ENCODE data around the gene FAM78B.

Gene FAM78B

DNA sequence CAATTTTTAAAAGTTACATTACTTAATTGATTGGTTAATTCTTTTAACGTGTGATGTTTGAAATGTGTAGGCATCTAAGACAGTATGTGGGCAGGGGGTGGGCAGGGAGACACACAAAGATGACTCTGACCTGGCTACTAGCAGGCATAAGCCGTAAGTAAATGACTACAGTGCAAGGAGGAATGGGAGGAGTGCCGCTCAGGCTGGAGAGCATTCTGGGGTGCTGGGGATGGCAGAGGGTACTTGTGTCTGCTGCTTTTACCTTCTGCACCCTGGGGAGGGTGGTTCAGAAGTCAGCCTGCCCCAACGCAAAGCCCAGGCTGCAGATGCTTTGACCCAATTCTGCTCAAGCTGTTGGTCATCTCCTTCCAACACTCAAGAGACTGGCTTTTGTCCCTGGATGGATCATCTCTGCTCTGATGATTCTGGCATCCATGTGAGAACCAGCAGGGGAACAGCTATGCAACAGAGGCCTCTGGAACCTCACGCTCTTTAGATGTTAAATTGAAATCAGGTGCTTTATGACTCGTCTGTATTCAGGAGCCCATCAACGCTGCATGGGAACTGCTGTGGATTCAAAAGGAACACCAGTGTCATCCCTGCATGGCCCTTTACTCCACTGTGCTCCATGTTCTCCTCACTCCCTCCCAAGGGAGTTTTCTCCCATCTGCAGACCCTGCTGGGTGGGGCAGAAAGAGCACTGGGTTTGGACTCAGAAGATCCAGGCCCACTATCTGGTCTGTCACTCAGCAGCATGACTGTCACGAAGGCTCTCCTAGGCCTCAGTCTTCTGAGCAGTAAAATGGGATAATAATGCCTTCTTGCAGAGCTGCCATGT is 78.8 kb downstream of the FAM78B start:
- no peak for TF ChIP-seq NFIC (IDR thresholded peaks at IDR 0.05)

DNA sequence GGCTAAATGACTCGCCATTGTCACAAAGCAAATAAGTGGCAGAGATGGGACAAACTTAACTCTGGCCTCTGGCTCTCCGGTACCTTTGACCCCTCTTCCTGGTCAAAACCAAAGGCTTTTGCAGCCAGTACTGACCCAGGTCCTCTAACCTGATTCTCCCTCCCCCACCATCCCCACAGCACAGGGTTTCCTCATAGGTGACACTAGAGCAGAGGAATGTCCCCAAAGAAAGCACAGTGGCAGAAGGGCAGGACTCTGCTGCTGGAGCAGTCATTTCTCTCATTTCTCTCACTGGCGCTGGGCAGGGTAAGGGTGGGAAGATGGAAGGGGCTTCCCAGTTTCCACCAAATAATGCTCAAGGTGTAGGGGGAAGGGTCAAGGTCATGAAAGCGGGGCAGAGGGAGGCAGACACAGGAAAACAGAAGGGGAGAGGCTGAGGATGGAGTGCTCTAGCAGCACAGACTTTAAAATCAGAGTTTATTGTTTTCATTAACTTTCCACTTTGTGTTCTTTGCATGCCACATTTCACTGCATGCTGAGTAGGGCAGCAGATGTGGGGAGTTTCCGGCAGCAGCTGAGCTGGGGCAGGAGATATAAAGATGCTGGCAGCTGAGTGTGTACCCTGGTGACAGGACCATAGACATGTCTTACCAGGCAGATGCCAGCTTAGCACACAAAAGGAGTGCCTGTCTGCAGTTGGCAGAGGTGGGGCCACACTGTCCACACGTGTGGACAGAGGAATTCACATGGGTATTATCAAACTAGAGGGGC is 80.5 kb downstream of the FAM78B start:
- no peak for TF ChIP-seq TCF12 (IDR thresholded peaks at IDR 0.05; ENCODE audit: low read depth)
- TF ChIP-seq NFIC (IDR thresholded peaks at IDR 0.05) = no peak
- TF ChIP-seq, protein P1, sequence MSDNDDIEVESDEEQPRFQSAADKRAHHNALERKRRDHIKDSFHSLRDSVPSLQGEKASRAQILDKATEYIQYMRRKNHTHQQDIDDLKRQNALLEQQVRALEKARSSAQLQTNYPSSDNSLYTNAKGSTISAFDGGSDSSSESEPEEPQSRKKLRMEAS (IDR thresholded peaks at IDR 0.05) = no peak
- no peak for TF ChIP-seq FOXM1 (IDR thresholded peaks at IDR 0.05; ENCODE audit: borderline replicate concordance, low read depth)
- TF ChIP-seq EGR1 (IDR thresholded peaks at IDR 0.05) = no peak
- TF ChIP-seq TAF1 (IDR thresholded peaks at IDR 0.05; ENCODE audit: low read depth) = no peak
- TF ChIP-seq, protein P2, sequence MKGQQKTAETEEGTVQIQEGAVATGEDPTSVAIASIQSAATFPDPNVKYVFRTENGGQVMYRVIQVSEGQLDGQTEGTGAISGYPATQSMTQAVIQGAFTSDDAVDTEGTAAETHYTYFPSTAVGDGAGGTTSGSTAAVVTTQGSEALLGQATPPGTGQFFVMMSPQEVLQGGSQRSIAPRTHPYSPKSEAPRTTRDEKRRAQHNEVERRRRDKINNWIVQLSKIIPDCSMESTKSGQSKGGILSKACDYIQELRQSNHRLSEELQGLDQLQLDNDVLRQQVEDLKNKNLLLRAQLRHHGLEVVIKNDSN (IDR thresholded peaks at IDR 0.05) = no peak
- TF ChIP-seq ZBTB7A (IDR thresholded peaks at IDR 0.05; ENCODE audit: low read depth) = no peak
- no peak for TF ChIP-seq RAD21 (IDR thresholded peaks at IDR 0.05; ENCODE audit: low read depth)

DNA sequence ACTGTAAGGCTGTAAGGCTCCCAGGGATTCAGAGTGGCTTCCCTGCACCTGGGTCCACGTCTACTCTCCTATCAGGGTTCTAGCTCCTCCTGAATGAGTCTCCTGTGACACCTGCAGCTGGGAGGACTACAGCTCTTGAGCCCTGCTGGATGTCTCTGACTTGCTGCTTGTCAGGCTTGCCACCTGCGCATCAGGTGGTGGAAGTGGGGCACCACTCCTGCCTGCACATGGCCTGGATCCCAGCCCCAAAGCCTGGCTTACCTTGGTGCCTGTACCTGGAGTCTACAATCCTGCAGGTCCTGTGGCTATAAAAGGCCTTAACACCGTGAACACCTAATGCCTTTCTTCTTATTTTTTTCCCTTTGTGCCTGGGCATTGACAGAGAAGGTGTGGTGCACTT is 82.2 kb downstream of the FAM78B start:
- TF ChIP-seq EP300 (IDR thresholded peaks at IDR 0.05; ENCODE audit: borderline replicate concordance) (no peak), FOXM1 (IDR thresholded peaks at IDR 0.05; ENCODE audit: borderline replicate concordance, low read depth) (no peak), TAF1 (IDR thresholded peaks at IDR 0.05; ENCODE audit: low read depth) (no peak), TEAD4 (IDR thresholded peaks at IDR 0.05) (no peak), TCF12 (IDR thresholded peaks at IDR 0.05; ENCODE audit: low read depth) (no peak)
- TF ChIP-seq, protein P3, sequence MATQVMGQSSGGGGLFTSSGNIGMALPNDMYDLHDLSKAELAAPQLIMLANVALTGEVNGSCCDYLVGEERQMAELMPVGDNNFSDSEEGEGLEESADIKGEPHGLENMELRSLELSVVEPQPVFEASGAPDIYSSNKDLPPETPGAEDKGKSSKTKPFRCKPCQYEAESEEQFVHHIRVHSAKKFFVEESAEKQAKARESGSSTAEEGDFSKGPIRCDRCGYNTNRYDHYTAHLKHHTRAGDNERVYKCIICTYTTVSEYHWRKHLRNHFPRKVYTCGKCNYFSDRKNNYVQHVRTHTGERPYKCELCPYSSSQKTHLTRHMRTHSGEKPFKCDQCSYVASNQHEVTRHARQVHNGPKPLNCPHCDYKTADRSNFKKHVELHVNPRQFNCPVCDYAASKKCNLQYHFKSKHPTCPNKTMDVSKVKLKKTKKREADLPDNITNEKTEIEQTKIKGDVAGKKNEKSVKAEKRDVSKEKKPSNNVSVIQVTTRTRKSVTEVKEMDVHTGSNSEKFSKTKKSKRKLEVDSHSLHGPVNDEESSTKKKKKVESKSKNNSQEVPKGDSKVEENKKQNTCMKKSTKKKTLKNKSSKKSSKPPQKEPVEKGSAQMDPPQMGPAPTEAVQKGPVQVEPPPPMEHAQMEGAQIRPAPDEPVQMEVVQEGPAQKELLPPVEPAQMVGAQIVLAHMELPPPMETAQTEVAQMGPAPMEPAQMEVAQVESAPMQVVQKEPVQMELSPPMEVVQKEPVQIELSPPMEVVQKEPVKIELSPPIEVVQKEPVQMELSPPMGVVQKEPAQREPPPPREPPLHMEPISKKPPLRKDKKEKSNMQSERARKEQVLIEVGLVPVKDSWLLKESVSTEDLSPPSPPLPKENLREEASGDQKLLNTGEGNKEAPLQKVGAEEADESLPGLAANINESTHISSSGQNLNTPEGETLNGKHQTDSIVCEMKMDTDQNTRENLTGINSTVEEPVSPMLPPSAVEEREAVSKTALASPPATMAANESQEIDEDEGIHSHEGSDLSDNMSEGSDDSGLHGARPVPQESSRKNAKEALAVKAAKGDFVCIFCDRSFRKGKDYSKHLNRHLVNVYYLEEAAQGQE (IDR thresholded peaks at IDR 0.05; ENCODE audit: low read depth) = no peak

DNA sequence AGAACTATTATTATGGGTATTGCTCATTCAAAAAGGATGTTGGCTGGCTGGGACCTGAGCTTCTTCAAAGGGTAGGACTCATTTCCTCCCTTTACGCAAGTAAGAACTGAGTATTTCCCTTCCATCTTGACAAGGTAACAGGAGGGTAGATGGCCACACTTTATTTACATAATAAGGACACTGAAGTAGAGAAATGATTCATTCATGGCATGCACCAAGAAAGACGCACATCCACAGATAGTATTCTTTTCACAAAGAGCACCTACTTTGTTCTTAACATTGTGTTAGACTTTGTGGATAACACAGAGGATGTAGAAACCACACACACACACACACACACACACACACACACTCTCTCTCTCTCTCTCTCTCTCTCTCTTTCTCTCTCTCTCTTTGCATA is 82.9 kb downstream of the FAM78B start:
- no peak for TF ChIP-seq YY1 (IDR thresholded peaks at IDR 0.05; ENCODE audit: low read depth)
- TF ChIP-seq, protein P3 (IDR thresholded peaks at IDR 0.05; ENCODE audit: low read depth) = no peak
- TF ChIP-seq TCF12 (IDR thresholded peaks at IDR 0.05; ENCODE audit: low read depth) = no peak
- TF ChIP-seq NFIC (IDR thresholded peaks at IDR 0.05) = no peak
- no peak for TF ChIP-seq TEAD4 (IDR thresholded peaks at IDR 0.05)
- TF ChIP-seq RAD21 (IDR thresholded peaks at IDR 0.05; ENCODE audit: low read depth) = no peak
- TF ChIP-seq, protein P1 (IDR thresholded peaks at IDR 0.05) = no peak
- TF ChIP-seq EGR1 (IDR thresholded peaks at IDR 0.05) = no peak
- TF ChIP-seq CREB1 (IDR thresholded peaks at IDR 0.05; ENCODE audit: low read depth) = no peak
- no peak for TF ChIP-seq FOXM1 (IDR thresholded peaks at IDR 0.05; ENCODE audit: borderline replicate concordance, low read depth)
- no peak for TF ChIP-seq TAF1 (IDR thresholded peaks at IDR 0.05; ENCODE audit: low read depth)
- TF ChIP-seq ZBTB7A (IDR thresholded peaks at IDR 0.05; ENCODE audit: low read depth) = no peak

DNA sequence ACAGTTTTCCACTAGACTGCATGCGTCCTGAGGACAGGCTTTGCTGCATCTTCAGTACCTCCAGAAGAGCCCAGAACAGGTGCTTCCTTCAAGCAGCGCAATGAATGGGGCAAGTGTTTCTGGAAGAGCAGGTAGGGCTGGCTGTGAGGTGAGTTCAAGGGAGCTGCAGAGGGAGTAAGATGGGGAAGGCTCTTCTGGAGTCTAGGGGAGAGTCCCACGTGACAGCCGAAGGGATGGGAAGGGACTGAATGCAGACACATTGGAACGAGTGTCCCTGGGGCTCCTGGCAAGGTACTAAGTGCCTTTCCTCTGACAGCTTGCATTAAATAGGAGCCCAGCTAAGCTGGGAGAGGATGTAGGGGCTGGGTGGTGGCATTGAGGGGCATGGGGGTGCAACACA is 84.2 kb downstream of the FAM78B start:
- TF ChIP-seq RAD21 (IDR thresholded peaks at IDR 0.05; ENCODE audit: low read depth) = no peak

DNA sequence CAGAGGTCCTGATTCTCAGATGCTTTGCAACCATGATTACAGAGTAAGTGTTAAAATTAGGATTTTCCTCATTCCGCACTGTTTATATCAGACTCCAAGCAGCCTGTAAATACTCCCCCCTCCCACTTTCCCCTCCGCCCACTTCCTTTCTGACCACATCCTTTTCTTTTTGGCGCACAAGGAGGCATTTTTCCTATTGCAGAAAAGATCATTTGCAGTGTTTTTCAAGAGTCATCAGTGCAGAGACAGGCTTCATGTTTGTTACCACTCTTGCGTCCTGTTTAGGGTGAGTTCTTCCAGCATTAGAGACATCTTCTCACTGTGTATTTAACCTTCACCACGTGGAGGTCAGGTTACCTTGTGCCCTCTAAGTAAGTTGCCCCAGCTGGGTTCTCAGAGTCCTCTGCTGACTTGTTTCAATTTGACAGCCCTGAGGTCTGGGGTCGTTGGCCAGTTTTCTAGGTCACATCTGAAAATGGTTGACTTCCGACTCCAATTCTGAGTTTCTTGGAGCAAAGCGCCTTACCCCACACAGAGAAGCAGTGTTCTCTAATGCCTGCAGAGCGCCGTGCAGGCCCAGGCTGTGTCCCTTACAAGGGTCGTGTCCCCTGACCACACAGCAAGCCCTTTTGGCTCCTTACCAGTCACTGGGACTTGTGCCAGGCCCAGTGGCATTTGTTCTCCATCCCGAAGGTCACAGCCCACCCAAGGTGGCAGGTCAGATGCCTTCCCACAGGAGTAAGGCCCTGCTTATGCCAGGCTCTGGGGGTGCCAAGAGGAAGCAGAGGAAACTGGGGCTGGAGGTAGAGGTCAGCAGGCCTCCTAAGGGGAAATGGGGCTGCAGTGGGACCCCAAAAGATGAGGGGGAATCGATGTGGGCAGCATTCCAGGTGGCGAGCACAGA is 85.6 kb downstream of the FAM78B start:
- TF ChIP-seq EP300 (IDR thresholded peaks at IDR 0.05; ENCODE audit: borderline replicate concordance) = no peak
- TF ChIP-seq EGR1 (IDR thresholded peaks at IDR 0.05) = no peak
- no peak for TF ChIP-seq TCF12 (IDR thresholded peaks at IDR 0.05; ENCODE audit: low read depth)

Data from Ishikawa (cell line).